GM12801 (cell line): ENCODE results near the gene ABHD6.

ENCODE experiments used
- TF ChIP-seq, protein P1 (sequence below): IDR thresholded peaks from one replicate; pipeline ENCODE4 v1.5.1; 2011; ENCODE audit warnings: control low read depth; ENCODE audit not compliant: insufficient read length; ENCODE audit errors: extremely low read depth

ABHD6 gene

DNA sequence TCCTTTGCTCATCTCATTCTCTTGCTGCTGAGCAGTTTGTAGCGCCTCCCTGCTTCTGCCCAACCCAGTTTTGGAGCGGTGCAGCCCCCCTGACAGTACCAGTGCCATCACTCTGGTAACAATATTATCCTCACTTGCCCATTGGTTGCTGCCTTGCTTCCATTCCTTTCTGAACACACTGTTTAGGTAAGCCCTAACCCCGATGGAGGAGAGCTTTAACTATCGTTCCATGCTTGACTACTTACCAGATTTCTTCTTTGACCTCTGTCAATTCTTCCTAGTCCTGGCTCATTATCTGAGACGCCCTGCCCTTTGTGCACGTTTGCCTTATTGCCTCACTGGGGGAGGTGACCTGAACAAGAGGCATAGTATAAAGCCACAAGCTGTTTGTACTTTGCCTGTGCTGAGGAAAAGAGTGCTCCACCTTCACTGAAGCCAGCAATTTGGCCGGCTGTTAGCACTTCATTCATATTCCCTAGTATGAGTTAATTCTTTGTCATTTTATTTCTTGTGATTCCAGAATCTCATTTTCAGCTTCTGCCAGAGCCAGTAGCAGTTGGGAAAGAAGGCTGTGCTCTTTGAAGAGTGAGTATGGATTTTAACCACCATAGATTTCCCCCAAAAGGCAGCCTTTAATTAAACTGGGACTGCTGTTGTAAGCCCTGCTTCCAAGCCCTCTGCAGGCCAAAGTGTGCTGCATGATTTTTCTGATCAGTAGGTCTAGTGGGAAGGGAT lies 11.9 kb downstream of the ABHD6 start:
- TF ChIP-seq, protein P1, sequence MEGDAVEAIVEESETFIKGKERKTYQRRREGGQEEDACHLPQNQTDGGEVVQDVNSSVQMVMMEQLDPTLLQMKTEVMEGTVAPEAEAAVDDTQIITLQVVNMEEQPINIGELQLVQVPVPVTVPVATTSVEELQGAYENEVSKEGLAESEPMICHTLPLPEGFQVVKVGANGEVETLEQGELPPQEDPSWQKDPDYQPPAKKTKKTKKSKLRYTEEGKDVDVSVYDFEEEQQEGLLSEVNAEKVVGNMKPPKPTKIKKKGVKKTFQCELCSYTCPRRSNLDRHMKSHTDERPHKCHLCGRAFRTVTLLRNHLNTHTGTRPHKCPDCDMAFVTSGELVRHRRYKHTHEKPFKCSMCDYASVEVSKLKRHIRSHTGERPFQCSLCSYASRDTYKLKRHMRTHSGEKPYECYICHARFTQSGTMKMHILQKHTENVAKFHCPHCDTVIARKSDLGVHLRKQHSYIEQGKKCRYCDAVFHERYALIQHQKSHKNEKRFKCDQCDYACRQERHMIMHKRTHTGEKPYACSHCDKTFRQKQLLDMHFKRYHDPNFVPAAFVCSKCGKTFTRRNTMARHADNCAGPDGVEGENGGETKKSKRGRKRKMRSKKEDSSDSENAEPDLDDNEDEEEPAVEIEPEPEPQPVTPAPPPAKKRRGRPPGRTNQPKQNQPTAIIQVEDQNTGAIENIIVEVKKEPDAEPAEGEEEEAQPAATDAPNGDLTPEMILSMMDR, result no peak

DNA sequence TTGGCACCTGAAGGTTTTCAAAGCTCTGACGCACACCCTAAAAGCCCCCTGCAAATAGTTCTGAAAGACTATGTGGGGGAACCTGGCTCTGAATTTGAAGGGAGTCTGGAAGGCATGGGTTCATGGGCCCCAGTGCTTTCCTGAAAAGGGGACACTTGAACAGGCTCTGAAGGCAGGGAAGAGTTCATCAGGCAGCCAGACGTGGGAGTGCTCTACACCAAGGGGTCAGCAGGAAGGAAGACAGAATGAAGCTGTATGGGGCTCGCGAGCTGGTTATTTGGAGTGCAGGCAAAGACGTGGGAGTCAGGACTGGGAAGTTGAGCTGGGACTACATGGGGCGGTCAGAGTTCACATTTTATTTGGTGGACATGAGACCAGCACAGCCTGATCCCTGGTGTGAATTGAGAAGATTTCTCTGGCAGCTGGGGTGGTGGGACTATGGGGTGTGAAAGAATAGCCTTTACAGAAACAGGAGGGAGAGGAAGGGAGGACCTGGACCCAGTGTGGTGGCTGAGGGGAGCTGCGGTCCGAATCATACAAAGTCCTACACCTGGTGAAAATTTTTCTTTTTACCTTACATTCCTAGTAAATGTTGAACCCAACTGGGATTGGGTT lies 12.6 kb downstream of the ABHD6 start:
- TF ChIP-seq, protein P1, result no peak

DNA sequence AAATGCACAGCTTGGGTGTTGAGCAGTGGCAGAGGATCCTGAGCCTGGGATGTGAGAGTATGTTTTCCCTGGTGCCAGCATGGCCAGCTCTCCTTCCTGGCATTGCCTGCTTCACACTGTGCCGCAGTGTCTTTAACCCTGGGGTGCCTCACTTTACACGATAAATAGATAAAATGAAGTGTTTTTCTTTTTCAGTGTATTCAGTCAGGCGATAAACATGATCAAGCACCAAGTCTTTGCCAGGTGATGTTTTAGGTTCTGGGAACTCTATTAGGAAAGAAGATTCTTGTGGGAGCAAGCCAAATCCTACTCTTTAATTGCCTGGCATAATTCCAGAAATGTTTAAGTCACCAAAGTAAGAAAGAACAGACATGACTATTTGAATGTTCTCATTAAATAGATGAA lies 14.0 kb downstream of the ABHD6 start:
- TF ChIP-seq, protein P1, result no peak

DNA sequence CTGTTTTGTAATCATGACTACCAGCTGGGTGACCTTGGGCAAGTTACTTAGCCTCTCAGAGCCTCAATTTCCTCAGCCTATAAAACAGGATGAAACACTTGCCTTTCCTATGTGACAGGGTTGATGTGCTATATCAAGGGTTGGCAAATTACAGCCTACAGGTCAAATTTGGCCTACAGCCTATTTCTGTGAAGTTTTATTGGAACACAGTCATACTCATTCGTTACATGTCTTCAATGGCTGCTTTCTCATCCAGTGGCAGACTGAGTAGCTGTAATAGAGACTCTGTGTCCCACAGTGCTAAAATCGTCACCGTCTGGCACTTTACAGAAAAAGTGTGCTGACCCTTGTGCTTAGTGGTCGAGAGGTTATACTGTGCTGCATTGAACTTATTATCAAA lies 16.6 kb downstream of the ABHD6 start:
- TF ChIP-seq, protein P1, result no peak

DNA sequence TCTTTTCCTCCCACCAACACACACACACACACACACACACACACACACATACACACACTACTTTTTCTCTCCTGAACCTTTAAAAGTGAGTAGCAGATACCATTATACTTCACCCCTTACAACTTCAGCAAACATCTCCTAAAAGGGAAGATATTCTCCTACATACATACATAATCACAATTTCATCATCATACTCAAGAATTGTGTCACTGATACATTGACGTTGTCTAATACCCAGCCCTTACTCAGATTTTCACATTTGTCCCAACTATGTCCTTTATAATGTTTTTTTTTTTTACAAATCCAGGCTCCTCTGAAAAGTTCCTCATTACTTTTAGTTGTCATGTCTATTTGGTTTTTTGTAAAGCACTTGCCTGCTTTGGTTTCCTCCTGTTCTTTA lies 18.5 kb downstream of the ABHD6 start:
- TF ChIP-seq, protein P1, result no peak

DNA sequence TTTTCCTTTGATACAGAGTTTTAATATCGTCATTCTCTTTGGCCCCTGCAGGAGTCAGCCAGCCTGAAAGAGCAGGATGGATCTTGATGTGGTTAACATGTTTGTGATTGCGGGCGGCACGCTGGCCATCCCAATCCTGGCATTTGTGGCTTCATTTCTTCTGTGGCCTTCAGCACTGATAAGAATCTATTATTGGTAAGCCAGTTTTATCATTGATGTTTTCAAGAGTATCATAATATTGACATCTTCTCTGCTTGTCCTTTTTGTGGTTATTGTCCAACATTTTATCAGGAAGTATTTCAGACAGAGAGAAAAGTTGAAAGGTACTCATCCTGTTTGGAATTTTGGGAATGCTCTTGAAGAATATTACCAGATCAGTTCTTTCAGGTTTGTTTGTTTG lies 18.9 kb downstream of the ABHD6 start:
- TF ChIP-seq, protein P1, result no peak

DNA sequence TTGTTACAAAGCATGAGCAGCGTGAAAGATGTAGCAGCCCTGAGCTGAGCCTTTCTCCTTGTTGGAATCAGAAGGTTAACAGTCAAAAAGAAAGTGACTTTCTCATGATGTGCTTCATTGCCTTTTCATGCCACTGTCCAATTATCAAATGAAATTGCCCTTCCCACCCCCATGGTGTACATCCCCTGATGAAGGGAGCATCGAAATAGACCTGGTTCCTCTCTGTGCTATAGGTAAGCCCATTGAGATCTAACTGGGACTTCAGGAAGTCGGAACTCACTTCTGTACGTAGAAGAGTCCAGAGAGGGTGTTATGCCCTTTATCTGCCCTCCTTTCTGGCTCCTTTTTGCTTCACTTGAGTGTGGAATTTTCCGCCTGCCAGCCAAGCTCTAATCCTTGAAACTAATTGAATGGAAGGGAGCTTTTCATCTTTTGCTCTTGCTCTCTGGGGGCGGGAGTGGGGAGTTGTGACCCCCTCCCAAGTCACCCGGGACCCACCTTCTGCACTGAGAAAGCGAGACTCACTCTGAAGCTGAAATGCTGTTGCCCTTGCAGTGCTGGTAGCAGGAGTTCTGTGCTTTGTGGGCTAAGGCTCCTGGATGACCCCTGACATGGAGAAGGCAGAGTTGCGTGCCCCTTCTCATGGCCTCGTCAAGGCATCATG lies 20.9 kb downstream of the ABHD6 start:
- TF ChIP-seq, protein P1, result no peak
